Activated CD4-positive, alpha-beta T cell treated with anti-CD3 and anti-CD28 coated beads for 36 hours (primary cell): Measurements from ENCODE around the gene NR2C1. TPM values are rescaled to one million over a fixed set of nuclear protein-coding genes. Genes with fewer than 3 reads are reported as not detected.
"Not testable (repeated sequence)": the region's sequence is repeated elsewhere in the genome, so short reads cannot be mapped to it uniquely, and the experiment has no call there.

Source experiments
- ATAC-seq: fragments of 200-7000 bp; cut with Tn5 transposase; one replicate; pipeline ENCODE4 v1.10.0; 2021; ENCODE audit warnings: mild to moderate bottlenecking, moderate library complexity
- CTCF ChIA-PET: fragments of 350-600 bp; sonication (Branson Sonifier 250); formaldehyde crosslinking; loops from one replicate; lab custom pipeline; 2021; ENCODE audit warnings: antibody characterized with exemption; lab: Charles Lee
- POLR2A ChIA-PET: fragments of 350-600 bp; sonication (Branson Sonifier 250); formaldehyde crosslinking; loops from one replicate; lab custom pipeline; 2021; ENCODE audit warnings: antibody characterized with exemption, inconsistent platforms; lab: Charles Lee
- DNase-seq: peaks from one replicate; pipeline ENCODE4 v3.0.0-alpha.2; 2020
- H3K27ac Mint-ChIP-seq: one replicate; pipeline ENCODE4 v1.8.0; 2021; ENCODE audit warnings: mixed read lengths
- H3K27me3 Mint-ChIP-seq: one replicate; pipeline ENCODE4 v1.8.0; 2021; ENCODE audit warnings: mixed read lengths
- H3K36me3 Mint-ChIP-seq: one replicate; pipeline ENCODE4 v1.8.0; 2021; ENCODE audit warnings: low read depth, mixed read lengths
- H3K4me1 Mint-ChIP-seq: one replicate; pipeline ENCODE4 v1.8.0; 2021; ENCODE audit warnings: mixed read lengths
- H3K4me3 Mint-ChIP-seq: one replicate; pipeline ENCODE4 v1.8.0; 2021; ENCODE audit warnings: mild to moderate bottlenecking, moderate library complexity, mixed read lengths
- H3K9me3 Mint-ChIP-seq: one replicate; pipeline ENCODE4 v1.8.0; 2021; ENCODE audit warnings: low read depth, mixed read lengths
- intact Hi-C, 2 experiments: fragments of 100-400 bp; cut with DNase I in 1 of 2; cut with micrococcal nuclease in 1 of 2; formaldehyde crosslinking; loops; one replicate each; pipeline versions ENCODE4 v1.14.2 to v1.15.1; 2022 to 2024; cut with DNase I, micrococcal nuclease
- total RNA-seq, 2 experiments: library from RNA; stranded (reverse); gene quantifications; one replicate each; pipeline ENCODE4 v1.2.3, GENCODE V29; 2021

The NR2C1 gene
- total RNA-seq, 2 experiments from 2014 or later, result 27.6 to 39.3 TPM

DNA sequence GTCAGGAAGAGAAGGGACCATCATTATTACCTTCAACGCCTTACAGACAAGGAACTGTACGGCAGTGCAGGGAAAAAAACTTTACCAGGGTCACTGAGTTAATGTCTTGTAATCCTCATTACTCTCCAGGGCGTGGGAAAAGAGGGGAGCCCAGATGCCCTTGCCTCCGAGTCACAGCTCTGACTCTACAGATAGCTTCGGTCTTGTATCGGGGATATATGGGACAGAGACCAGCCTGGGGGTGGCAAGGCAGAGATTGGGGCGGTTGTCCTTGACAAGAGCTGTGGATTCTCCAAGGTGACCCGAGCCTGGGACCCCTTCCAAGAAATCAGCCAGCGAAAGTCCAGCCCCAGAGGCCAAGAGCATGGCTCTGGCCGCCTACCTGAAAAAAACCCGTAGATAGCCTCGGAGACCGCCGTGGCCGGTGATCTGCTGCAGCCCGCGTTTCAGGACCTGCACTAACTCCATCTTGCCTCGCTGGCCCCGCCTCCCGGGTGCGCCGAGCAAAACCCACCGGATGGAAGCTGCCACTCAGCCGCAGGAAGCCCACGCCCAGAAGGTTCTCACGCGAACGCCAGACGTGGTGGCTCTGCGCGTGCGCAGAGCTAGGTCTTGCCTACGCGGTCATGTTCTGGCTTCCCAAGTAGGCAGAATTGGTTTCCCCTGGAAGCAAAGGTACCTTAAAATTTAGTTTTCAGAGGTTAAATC is 70.1 kb downstream of the NR2C1 start, which contains the start of gene NDUFA12:
TSS of gene NDUFA12 (minus strand) at position 485 of the 708 bp plus-strand sequence. CDS start at position 468, 17 bp downstream.
- Mint-ChIP-seq H3K4me1 (peaks cover 49% of the 10 kb centered on the region), H3K9me3 (peaks cover 9% of the 10 kb centered on the region), H3K4me3 (peak within 1 kb of the TSS; percentile 95), H3K27me3 (no peaks in the 10 kb centered on the region), H3K36me3 (peaks cover 32% of the 10 kb centered on the region), H3K27ac (peak within 1 kb of the TSS; percentile 90)
- DNase-seq (peak; percentile 98), ATAC-seq (peak; percentile 99)
- intact Hi-C loops, result loop anchor here (1.0 to 5.0 kb wide), 10 partner anchors 61 to 1032 kb away; partner anchors contain the start of genes FGD6 (in 2 of the 2), NR2C1 (in 2 of the 2), VEZT (in 2 of the 2) and AMDHD1 (in 1 of the 2)
- ChIA-PET POLR2A (interaction anchor here (0.5 to 1.2 kb wide), 8 partner anchors 13 to 423 kb away, joined by 3 to 6 read pairs (median 5); partner anchors contain the start of gene NR2C1), CTCF (interaction anchor here (0.6 to 2.0 kb wide), 8 partner anchors 9 to 531 kb away, joined by 3 to 8 read pairs (median 4); partner anchors contain the start of gene NR2C1)

DNA sequence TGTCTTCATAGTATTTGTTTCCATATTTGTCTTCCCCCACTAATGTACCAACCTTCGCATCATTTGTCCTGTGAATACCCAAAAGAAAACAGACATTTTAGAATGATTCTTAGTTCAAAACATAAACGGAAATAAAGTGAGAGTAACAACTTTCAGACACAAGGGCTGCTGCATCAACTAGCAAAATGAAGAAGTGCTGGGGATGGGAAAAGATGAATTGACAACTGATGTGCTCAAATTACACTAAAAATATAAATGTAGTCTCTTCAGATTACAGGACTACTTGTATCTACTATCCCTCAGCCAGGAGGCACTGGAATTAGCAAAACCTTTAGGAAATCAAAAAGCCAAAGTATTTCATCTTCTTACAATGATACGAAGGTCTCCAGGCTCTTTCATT is 70.7 kb downstream of the NR2C1 start:
- H3K4me3 Mint-ChIP-seq, result peak overlapping the region; percentile 95
- CTCF ChIA-PET, result interaction anchor here (0.6 to 2.0 kb wide), 5 partner anchors 11 to 532 kb away, joined by 3 to 8 read pairs (median 6); partner anchors contain the start of gene NR2C1
- peaks cover 7% of the 10 kb centered on the region for H3K9me3 Mint-ChIP-seq
- no peaks in the 10 kb centered on the region for H3K27me3 Mint-ChIP-seq
- intact Hi-C loops, result loop anchor here (1.0 to 5.0 kb wide), 11 partner anchors 12 to 1033 kb away; partner anchors contain the start of genes FGD6 (in 2 of the 2), NR2C1 (in 2 of the 2), VEZT (in 2 of the 2) and AMDHD1 (in 1 of the 2)
- POLR2A ChIA-PET, result interaction anchor here (0.6 to 1.2 kb wide), 2 partner anchors 14 to 101 kb away, joined by 3 to 5 read pairs; no protein-coding TSS in a partner anchor
- ATAC-seq (peak; percentile 14), DNase-seq (no peak)
- peaks cover 52% of the 10 kb centered on the region for H3K4me1 Mint-ChIP-seq
- H3K36me3 Mint-ChIP-seq, result peaks cover 33% of the 10 kb centered on the region
- H3K27ac Mint-ChIP-seq, result peak overlapping the region; percentile 90

DNA sequence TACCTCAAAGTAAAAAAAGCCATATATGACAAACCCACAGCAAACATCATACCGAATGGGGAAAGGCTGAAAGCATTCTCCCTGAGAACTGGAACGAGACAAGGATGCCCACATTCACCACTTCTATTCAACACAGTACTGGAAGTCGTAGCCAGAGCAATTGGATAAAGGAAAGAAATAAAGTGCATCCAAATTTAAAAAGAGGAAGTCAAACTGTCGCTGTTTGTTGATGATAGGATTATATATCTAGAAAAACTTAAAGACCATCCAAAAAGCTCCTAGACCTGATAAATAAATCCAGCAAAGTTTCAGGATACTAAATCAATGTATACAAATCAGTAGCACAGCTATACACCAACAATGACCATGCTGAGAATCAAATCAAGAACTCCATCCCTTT is 75.1 kb downstream of the NR2C1 start:
- no peak overlapping the region for H3K4me3 Mint-ChIP-seq
- no peaks in the 10 kb centered on the region for H3K9me3 Mint-ChIP-seq
- H3K4me1 Mint-ChIP-seq, result peaks cover 48% of the 10 kb centered on the region
- ATAC-seq (no peak), DNase-seq (no peak)
- H3K36me3 Mint-ChIP-seq, result peaks cover 40% of the 10 kb centered on the region
- CTCF ChIA-PET, result interaction anchor here (0.6 kb wide), 1 partner anchor 23 kb away, joined by 3 read pairs; no protein-coding TSS in a partner anchor
- no peaks in the 10 kb centered on the region for H3K27me3 Mint-ChIP-seq
- intact Hi-C loops, result no loop called here
- H3K27ac Mint-ChIP-seq, result no peak overlapping the region
- POLR2A ChIA-PET, result no interaction called here

DNA sequence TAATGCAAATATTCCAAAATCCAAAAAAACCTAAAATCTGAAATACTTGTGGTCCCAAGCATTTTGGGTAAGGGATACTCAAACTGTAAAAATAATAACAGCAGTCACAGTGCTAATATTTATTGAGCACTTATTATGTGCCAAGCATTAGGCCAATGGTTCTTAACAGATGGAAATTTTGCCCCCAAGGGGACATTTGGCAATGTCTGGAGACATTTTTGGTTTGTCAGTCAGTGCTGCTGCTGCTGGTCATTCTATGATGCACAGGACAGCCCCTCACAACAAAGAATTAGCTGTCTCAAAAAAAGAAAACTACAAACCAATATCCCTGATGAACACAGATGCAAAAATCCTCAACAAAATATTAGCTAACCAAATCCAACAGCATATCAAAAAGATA is 75.7 kb downstream of the NR2C1 start:
- peaks cover 47% of the 10 kb centered on the region for H3K4me1 Mint-ChIP-seq
- no peak overlapping the region for H3K4me3 Mint-ChIP-seq
- ChIA-PET CTCF (no interaction called here), POLR2A (no interaction called here)
- no peak for DNase-seq
- H3K27ac Mint-ChIP-seq, result no peak overlapping the region
- intact Hi-C loops, result no loop called here
- no peak for ATAC-seq
- no peaks in the 10 kb centered on the region for H3K27me3 Mint-ChIP-seq
- peaks cover 39% of the 10 kb centered on the region for H3K36me3 Mint-ChIP-seq
- no peaks in the 10 kb centered on the region for H3K9me3 Mint-ChIP-seq

DNA sequence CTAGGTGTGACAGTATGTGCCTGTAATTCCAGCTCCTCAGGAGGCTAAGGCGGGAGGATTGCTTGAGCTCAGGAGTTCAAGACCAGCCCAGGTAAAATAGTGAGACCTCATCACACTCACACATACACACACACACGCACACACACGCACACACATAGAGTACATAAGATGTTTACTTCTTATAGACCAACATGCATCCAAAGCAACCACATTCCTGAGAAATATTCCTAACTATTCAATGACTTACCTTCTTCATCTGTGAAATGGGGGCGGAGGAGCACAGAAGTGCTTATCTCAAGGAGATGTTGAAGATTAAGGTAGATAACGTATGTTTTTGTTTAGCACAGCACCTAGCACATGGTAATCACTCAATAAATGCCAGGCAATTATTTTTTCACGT is 76.4 kb downstream of the NR2C1 start:
- ChIA-PET CTCF (no interaction called here), POLR2A (no interaction called here)
- no peak for ATAC-seq
- intact Hi-C loops, result no loop called here
- Mint-ChIP-seq H3K27me3 (no peaks in the 10 kb centered on the region), H3K9me3 (no peaks in the 10 kb centered on the region), H3K27ac (no peak overlapping the region), H3K4me3 (no peak overlapping the region), H3K36me3 (peaks cover 41% of the 10 kb centered on the region), H3K4me1 (peaks cover 47% of the 10 kb centered on the region)
- no peak for DNase-seq

DNA sequence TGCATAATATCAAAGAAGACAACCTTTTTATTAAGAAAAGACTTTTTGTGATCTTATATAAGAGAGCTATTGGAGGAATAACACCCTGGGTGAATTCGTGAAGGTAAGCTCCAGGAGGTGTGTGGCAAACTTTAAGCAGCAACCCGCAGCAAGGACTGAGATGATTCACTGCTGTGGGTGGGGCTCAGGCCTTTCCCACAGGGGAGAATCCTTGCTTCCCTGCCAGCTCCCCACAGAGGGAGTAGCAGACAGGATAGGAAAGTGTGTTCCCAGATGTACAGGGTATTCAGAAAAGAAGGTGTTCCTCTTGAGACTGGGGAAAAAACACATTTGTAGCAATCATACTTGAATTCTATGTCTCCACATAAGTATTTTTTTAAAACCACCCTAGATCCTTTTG is 79.1 kb downstream of the NR2C1 start:
- intact Hi-C loops, result no loop called here
- Mint-ChIP-seq H3K27me3 (no peaks in the 10 kb centered on the region), H3K9me3 (no peaks in the 10 kb centered on the region)

DNA sequence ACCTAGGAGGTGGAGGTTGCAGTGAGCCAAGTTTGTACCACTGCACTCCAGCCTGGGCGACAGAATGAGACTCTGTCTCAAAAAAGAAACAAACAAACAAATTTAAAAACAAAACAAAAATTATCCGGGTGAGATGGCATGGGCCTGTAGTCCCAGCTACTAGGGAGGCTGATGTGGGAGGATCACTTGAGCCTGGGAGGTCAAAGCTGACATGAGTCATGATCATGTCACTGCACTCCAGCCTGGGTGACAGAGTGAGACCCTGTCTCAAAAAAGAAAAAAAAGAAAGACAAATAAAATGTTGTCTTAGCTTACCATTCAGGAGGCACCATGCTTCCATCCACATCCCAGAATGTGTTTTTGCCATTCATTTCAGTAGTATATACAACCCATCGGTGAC is 79.6 kb downstream of the NR2C1 start:
- Mint-ChIP-seq H3K4me1 (peaks cover 43% of the 10 kb centered on the region), H3K36me3 (peaks cover 38% of the 10 kb centered on the region)
- ChIA-PET POLR2A (interaction anchor here (0.7 kb wide), 1 partner anchor 71 kb away, joined by 4 read pairs; no protein-coding TSS in a partner anchor), CTCF (interaction anchor here (0.7 to 1.0 kb wide), 3 partner anchors 10 to 132 kb away, joined by 3 read pairs; partner anchors contain the start of gene NDUFA12)
- H3K4me3 Mint-ChIP-seq, H3K27me3 Mint-ChIP-seq, H3K27ac Mint-ChIP-seq, intact Hi-C loops, H3K9me3 Mint-ChIP-seq, DNase-seq: not testable (repeated sequence)
- peak; percentile 56 for ATAC-seq

More for the DNA sequence above, 79.1 kb downstream of the NR2C1 start:
- DNase-seq, result no peak
- ATAC-seq, result no peak
- ChIA-PET POLR2A (interaction anchor here (0.6 kb wide), 1 partner anchor 572 kb away, joined by 3 read pairs; no protein-coding TSS in a partner anchor), CTCF (interaction anchor here (0.7 to 1.0 kb wide), 3 partner anchors 9 to 131 kb away, joined by 3 read pairs; partner anchors contain the start of gene NDUFA12)
- Mint-ChIP-seq H3K36me3 (peaks cover 39% of the 10 kb centered on the region), H3K4me3 (no peak overlapping the region), H3K27ac (no peak overlapping the region), H3K4me1 (peaks cover 43% of the 10 kb centered on the region)

DNA sequence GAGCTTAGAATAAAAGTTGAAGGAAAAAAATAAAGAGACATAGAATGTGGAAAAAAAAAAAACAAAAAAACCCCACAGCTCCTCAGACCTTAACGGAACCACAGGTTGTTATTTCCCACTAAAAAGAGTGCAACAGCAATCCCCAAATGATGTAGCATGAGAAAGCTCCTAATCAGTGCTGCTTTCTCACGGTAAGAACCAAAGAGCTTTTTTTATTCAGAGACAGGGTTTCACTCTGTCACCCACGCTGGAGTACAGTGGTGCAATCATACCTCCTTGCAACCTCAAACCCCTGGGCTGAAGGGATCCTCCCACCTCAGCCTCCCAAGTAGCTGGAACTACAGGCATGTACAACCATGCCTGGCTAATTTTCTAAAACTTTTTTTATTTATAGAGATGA is 83.2 kb downstream of the NR2C1 start:
- Mint-ChIP-seq H3K36me3 (peaks cover 36% of the 10 kb centered on the region), H3K9me3 (no peaks in the 10 kb centered on the region), H3K27ac (peak overlapping the region; percentile 34), H3K4me1 (peaks cover 55% of the 10 kb centered on the region), H3K27me3 (no peaks in the 10 kb centered on the region), H3K4me3 (no peak overlapping the region)
- ATAC-seq (peak; percentile 64), DNase-seq (peak; percentile 35)
- POLR2A ChIA-PET, result interaction anchor here (0.7 to 1.3 kb wide), 3 partner anchors 9 to 756 kb away, joined by 4 read pairs; no protein-coding TSS in a partner anchor
- CTCF ChIA-PET, result interaction anchor here (0.6 to 1.3 kb wide), 7 partner anchors 9 to 1175 kb away, joined by 3 to 6 read pairs (median 3); partner anchors contain the start of gene NDUFA12
- intact Hi-C loops, result loop anchor here in 1 of 2 experiments (1.0 kb wide), 1 partner anchor 12 kb away; no protein-coding TSS in a partner anchor

DNA sequence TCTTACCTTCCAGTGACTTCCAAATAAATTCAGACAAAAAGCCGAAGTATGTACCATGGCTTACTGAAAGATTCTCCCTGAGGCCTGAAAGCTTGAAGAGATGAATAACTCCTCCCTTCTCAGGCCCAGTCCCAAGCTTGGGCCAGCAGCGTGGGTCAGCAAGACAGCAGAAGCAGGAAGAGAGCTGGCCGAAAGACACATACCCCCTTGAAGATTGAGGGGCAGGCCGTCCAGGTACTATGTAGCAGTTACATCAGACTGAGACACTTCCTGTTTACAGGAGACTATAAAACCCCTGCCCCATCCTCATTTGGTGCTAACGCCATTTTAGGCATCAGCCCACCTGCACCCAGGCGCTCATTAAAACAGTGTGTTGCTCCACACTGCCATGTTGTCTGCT is 84.9 kb downstream of the NR2C1 start:
- CTCF ChIA-PET, result interaction anchor here (1.1 kb wide), 1 partner anchor 25 kb away, joined by 4 read pairs; no protein-coding TSS in a partner anchor
- H3K4me1 Mint-ChIP-seq, result peaks cover 56% of the 10 kb centered on the region
- H3K36me3 Mint-ChIP-seq, result peaks cover 36% of the 10 kb centered on the region
- H3K27me3 Mint-ChIP-seq, result no peaks in the 10 kb centered on the region
- DNase-seq (peak; percentile 11), ATAC-seq (no peak)
- peak overlapping the region; percentile 86 for H3K27ac Mint-ChIP-seq
- no peaks in the 10 kb centered on the region for H3K9me3 Mint-ChIP-seq
- no peak overlapping the region for H3K4me3 Mint-ChIP-seq
- intact Hi-C loops, result loop anchor here in 1 of 2 experiments (10.0 kb wide), 1 partner anchor 844 kb away; the partner anchor contains the start of gene PLXNC1
- POLR2A ChIA-PET, result no interaction called here

DNA sequence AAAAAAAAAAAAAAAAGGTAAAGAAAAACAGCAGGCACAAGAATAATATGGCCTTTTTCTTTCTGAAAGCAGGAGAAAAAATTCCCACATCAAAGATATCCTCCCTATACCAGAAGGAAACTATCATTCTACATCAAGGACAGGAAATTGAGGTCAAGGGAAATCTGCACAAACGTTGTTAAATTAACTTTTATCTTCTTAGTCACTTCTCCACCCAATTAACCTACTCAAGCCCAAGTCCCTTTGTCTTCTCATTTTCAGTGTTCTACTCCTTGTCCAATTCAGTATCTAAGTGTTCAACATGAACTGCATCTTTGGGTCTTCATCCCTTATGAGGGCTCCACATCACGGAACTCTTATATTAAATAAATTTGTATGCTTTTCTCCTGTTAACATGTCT is 85.6 kb downstream of the NR2C1 start:
- peak; percentile 57 for ATAC-seq
- Mint-ChIP-seq H3K4me1 (peaks cover 61% of the 10 kb centered on the region), H3K27ac (peak overlapping the region; percentile 86), H3K36me3 (peaks cover 35% of the 10 kb centered on the region), H3K27me3 (no peaks in the 10 kb centered on the region), H3K4me3 (no peak overlapping the region), H3K9me3 (no peaks in the 10 kb centered on the region)
- POLR2A ChIA-PET, result no interaction called here
- intact Hi-C loops, result loop anchor here in 1 of 2 experiments (10.0 kb wide), 1 partner anchor 843 kb away; the partner anchor contains the start of gene PLXNC1
- CTCF ChIA-PET, result no interaction called here
- no peak for DNase-seq
